ENCODE measurements around the gene EHD4. TPM values are rescaled to one million over a fixed set of nuclear protein-coding genes. Genes with fewer than 3 reads are reported as not detected.

The EHD4 gene
- total RNA-seq, 4 donors from 2014 or later: 12.8 to 45.2 (median 26.1) TPM

DNA sequence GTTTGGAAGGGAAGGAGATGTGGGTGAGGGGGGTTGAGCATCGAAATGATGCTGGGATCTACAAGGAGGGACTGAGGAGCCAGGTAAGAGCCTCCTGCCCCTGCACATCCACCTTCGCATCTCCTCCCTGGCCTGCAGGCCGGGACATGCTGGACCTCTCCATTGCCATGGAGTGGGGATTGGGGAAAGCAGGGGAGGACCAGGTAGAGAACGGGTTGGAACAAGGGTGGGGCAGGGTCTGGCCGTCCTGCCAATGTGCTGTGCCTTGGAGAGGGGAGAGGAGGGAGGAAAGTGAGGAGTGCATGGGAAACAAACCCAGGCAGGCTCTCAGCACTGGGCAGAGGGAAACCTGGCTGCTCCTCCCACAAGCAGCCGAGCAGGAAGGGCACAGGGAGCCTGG is 123.2 kb downstream of the EHD4 start:
- Histone ChIP-seq H3K4me1 (no peaks in the 10 kb centered on the region), H3K27me3 (no peaks in the 10 kb centered on the region), H3K27ac (no peak overlapping the region), H3K36me3 (no peaks in the 10 kb centered on the region), H3K4me3 (no peak overlapping the region), H3K9me3 (no peaks in the 10 kb centered on the region)
- intact Hi-C loops (cut with DNase I; ENCODE audit: low total_unique reads): no loop called here
- no peak for TF ChIP-seq POLR2A (IDR thresholded peaks at IDR 0.05)
- TF ChIP-seq, protein P1, sequence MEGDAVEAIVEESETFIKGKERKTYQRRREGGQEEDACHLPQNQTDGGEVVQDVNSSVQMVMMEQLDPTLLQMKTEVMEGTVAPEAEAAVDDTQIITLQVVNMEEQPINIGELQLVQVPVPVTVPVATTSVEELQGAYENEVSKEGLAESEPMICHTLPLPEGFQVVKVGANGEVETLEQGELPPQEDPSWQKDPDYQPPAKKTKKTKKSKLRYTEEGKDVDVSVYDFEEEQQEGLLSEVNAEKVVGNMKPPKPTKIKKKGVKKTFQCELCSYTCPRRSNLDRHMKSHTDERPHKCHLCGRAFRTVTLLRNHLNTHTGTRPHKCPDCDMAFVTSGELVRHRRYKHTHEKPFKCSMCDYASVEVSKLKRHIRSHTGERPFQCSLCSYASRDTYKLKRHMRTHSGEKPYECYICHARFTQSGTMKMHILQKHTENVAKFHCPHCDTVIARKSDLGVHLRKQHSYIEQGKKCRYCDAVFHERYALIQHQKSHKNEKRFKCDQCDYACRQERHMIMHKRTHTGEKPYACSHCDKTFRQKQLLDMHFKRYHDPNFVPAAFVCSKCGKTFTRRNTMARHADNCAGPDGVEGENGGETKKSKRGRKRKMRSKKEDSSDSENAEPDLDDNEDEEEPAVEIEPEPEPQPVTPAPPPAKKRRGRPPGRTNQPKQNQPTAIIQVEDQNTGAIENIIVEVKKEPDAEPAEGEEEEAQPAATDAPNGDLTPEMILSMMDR (IDR thresholded peaks at IDR 0.05): no peak
- DNase-seq: no peak

- TF ChIP-seq POLR2A (IDR thresholded peaks at IDR 0.05): no peak
- TF ChIP-seq, protein P1 (IDR thresholded peaks at IDR 0.05): no peak
- H3K4me1 ChIP-seq: no peaks in the 10 kb centered on the region
- H3K27me3 ChIP-seq: no peaks in the 10 kb centered on the region
- H3K9me3 ChIP-seq: no peaks in the 10 kb centered on the region
- no peak overlapping the region for H3K4me3 ChIP-seq
- no peaks in the 10 kb centered on the region for H3K36me3 ChIP-seq
- H3K27ac ChIP-seq: no peak overlapping the region
- DNase-seq: no peak
- intact Hi-C loops (cut with DNase I; ENCODE audit: low total_unique reads): no loop called here
Measured at GRCh38 chr15:41848631-41849030, 123.7 kb downstream of the EHD4 start.

DNA sequence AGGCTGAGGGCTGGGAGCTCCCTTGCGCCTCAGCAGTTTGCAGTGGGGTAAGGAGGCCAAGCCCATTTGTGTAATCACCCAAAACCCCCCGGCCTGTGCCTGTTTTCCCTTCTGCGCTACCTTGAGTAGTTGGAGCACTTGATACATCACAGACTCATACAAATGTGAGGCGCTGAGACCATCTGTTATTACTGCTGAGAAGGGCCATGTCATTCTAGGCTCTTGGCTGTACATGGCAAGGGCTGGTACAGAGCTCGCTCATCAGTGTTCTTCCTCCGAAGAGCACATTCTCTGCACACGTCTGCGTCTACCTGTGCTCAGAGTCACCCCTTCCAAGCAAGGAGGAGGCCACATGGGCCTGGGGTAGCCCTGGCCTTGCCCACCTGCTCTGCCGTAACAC is 124.4 kb downstream of the EHD4 start:
- TF ChIP-seq POLR2A (IDR thresholded peaks at IDR 0.05): no peak
- TF ChIP-seq, protein P1 (IDR thresholded peaks at IDR 0.05): no peak
- H3K27ac ChIP-seq: no peak overlapping the region
- H3K4me3 ChIP-seq: no peak overlapping the region
- no peak for DNase-seq
- H3K4me1 ChIP-seq: no peaks in the 10 kb centered on the region
- no peaks in the 10 kb centered on the region for H3K36me3 ChIP-seq
- intact Hi-C loops (cut with DNase I; ENCODE audit: low total_unique reads): no loop called here
- no peaks in the 10 kb centered on the region for H3K9me3 ChIP-seq
- no peaks in the 10 kb centered on the region for H3K27me3 ChIP-seq

DNA sequence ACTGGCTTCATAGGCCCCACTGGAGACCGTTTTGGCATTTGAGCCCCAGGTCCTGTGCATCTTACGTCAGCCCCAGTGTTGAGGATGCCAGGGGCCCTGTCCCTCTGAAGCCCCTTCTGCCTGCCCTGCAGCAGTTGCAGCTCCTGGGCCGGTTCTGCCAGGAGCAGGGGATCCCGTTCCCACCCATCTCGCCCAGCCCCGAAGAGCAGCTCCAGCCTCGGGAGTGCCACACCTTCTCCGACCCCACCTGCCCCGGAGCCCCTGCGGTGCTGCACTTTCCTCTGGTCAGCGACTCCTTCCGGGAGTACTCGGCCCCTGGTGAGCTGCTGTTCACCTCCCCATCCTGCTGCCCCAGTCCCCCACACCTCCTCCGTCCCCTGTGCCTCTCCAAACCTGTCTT is 125.2 kb downstream of the EHD4 start:
- H3K27ac ChIP-seq: no peak overlapping the region
- no peak for DNase-seq
- no peaks in the 10 kb centered on the region for H3K36me3 ChIP-seq
- intact Hi-C loops (cut with DNase I; ENCODE audit: low total_unique reads): no loop called here
- TF ChIP-seq, protein P1 (IDR thresholded peaks at IDR 0.05): no peak
- no peak for TF ChIP-seq POLR2A (IDR thresholded peaks at IDR 0.05)
- no peaks in the 10 kb centered on the region for H3K4me1 ChIP-seq
- no peak overlapping the region for H3K4me3 ChIP-seq
- no peaks in the 10 kb centered on the region for H3K9me3 ChIP-seq
- H3K27me3 ChIP-seq: no peaks in the 10 kb centered on the region

Small RNAs within 50 kb of the gene (microRNA-seq; reads per million reads assigned to microRNA genes)
- not detected for gene MIR4310 (ENCODE audit: borderline microRNAs expressed, borderline replicate concordance)

Small RNAs within 50 kb of the gene (small RNA-seq; reads per million reads assigned to genes)
- gene MIR4310 (not detected), gene RNA5SP393 (not detected)

Other genes with a start within 250 kb of the EHD4 start
- gene MAPKBP1, start 198.1 kb downstream of the EHD4 start, total RNA-seq: 10 to 100 TPM in 3 of 4 donors, 1 to 10 TPM in 1; 5.9 to 56.2 (median 23.5) TPM
- 10 to 100 TPM in 2 of 4 donors, 1 to 10 TPM in 1, under 1 TPM in 1; 0.59 to 27.2 (median 9.8) TPM for gene JMJD7, start 144.5 kb downstream of the EHD4 start, total RNA-seq
- 10 to 100 TPM in 1 of 4 donors, 1 to 10 TPM in 3; 3.5 to 91.2 (median 7.1) TPM for gene PLA2G4B, start 133.7 kb downstream of the EHD4 start, total RNA-seq
- under 1 TPM in 3 of 4 donors, not detected in 1; 0.51 to 0.76 (median 0.61) TPM for gene SPTBN5, start 78.5 kb downstream of the EHD4 start, total RNA-seq
- not detected for gene PLA2G4E, start 48.5 kb upstream of the EHD4 start, total RNA-seq
- under 1 TPM in 1 of 4 donors, not detected in 3; 0.07 TPM for gene PLA2G4D, start 122.0 kb upstream of the EHD4 start, total RNA-seq
- 1 to 10 TPM in 1 of 4 donors, under 1 TPM in 2, not detected in 1; 0.26 to 1.5 (median 0.29) TPM for gene PLA2G4F, start 184.1 kb upstream of the EHD4 start, total RNA-seq
- gene VPS39, start 235.7 kb upstream of the EHD4 start, total RNA-seq: 100 to 1,000 TPM in 1 of 4 donors, 10 to 100 TPM in 3; 59.1 to 101 (median 73.1) TPM